Subcutaneous abdominal adipose tissue (tissue), 5 donors: ENCODE data around the gene FBXW5.

ENCODE experiments used
- H3K27ac ChIP-seq: one replicate; pipeline ENCODE4 v1.7.0; 2013; ENCODE audit warnings: low read depth, mild to moderate bottlenecking, inconsistent platforms, low read length, moderate library complexity
- H3K27me3 ChIP-seq, 5 donors: one replicate each; pipeline ENCODE4 v1.7.0; 2013; ENCODE audit warnings: low read length in 5 of 5, inconsistent platforms in 1 of 5; ENCODE audit not compliant: control insufficient read depth in 5 of 5, insufficient read depth in 4 of 5
- H3K36me3 ChIP-seq, 5 donors: one replicate each; pipeline ENCODE4 v1.7.0; 2013; ENCODE audit warnings: low read length in 5 of 5; ENCODE audit not compliant: control insufficient read depth in 5 of 5, insufficient read depth in 5 of 5
- H3K4me1 ChIP-seq, 5 donors: one replicate each; pipeline ENCODE4 v1.7.0; 2013; ENCODE audit warnings: low read length in 5 of 5, mild to moderate bottlenecking in 3 of 5, moderate library complexity in 1 of 5; ENCODE audit not compliant: control insufficient read depth in 5 of 5, insufficient read depth in 5 of 5
- H3K4me3 ChIP-seq, 5 donors: one replicate each; pipeline ENCODE4 v1.7.0; 2013; ENCODE audit warnings: low read length in 5 of 5, low read depth in 1 of 5
- H3K9ac ChIP-seq, 5 donors: one replicate each; pipeline ENCODE4 v1.7.0; 2013; ENCODE audit warnings: low read length in 5 of 5, mild to moderate bottlenecking in 4 of 5, moderate library complexity in 3 of 5
- H3K9me3 ChIP-seq, 5 donors: one replicate each; pipeline ENCODE4 v1.7.0; 2013; ENCODE audit warnings: low read length in 5 of 5; ENCODE audit not compliant: control insufficient read depth in 5 of 5
- donor health status: healthy.
- donor health status: healthy.
- donor health status: healthy.
- donor health status: healthy.
- donor health status: healthy.

Gene FBXW5

DNA sequence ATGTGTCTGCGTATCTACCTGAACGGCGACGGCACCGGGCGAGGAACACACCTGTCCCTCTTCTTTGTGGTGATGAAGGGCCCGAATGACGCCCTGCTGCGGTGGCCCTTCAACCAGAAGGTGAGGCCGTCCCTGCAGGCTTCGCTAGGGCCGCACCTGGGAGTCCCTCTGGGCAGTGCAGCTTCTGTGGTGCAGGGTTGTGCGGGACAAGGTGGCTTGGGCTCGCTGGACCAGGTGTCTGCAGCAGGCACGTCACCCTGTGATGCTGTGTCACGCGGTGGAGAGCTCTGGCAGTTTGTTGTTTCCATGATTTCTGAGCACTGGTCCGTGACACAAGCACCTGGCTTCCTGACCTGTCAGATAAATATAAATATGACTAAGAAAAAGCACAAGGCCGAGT is 20.7 kb downstream of the FBXW5 start:
- Histone ChIP-seq H3K9me3 (no peaks in the 10 kb centered on the region), H3K4me1 (peaks cover 5 to 43% (median 14%) of the 10 kb centered on the region in 5 donors), H3K4me3 (no peak overlapping the region), H3K36me3 (peaks cover 0 to 52% (median 44%) of the 10 kb centered on the region in 5 donors), H3K27me3 (no peaks in the 10 kb centered on the region), H3K9ac (no peak overlapping the region), H3K27ac (no peak overlapping the region)

DNA sequence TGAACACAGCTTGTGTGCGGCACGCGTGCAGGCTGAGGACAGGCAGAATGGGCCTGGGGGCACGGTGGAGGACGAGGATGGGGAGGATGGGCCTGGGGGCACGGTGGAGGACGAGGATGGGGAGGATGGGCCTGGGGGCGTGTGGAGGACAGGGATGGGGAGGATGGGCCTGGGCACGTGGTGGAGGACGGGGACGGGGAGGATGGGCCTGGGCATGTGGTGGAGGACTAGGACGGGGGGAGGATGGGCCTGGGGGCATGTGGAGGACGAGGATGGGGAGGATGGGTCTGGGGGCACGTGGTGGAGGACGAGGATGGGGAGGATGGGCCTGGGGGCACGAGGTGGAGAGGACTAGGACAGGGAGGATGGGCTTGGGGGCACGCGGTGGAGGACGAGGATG is 22.0 kb downstream of the FBXW5 start:
- Histone ChIP-seq H3K4me3 (no peak overlapping the region), H3K27me3 (no peaks in the 10 kb centered on the region), H3K36me3 (peaks cover 0 to 55% (median 47%) of the 10 kb centered on the region in 5 donors), H3K4me1 (peaks cover 2 to 30% (median 14%) of the 10 kb centered on the region in 5 donors), H3K27ac (no peak overlapping the region), H3K9ac (no peak overlapping the region), H3K9me3 (no peaks in the 10 kb centered on the region)

DNA sequence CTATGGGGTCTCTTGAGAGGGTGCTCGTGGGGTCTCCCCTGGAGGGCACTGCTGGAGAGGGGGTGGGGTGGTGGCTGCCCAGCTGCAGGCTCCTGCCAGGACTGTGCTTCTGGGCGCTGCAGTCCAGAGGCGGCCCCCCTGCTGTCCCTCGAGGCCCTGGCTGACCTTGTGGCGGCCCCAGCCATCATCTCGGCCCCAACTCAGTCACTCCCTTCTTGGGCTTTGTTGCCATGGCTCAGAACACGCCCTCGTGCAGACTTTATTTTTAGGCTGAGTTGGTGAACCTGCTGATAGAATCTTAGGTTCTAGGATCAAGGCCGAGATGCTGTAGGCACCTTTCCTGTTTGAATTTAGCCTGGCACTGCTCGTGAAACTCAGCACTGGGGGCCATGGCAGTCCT is 22.8 kb downstream of the FBXW5 start:
- no peaks in the 10 kb centered on the region for H3K27me3 ChIP-seq
- no peak overlapping the region for H3K27ac ChIP-seq
- H3K36me3 ChIP-seq = peaks cover 0 to 58% (median 50%) of the 10 kb centered on the region in 5 donors
- peaks cover 0 to 29% (median 14%) of the 10 kb centered on the region in 5 donors for H3K4me1 ChIP-seq
- H3K9ac ChIP-seq = no peak overlapping the region
- no peak overlapping the region for H3K4me3 ChIP-seq
- H3K9me3 ChIP-seq = no peaks in the 10 kb centered on the region

DNA sequence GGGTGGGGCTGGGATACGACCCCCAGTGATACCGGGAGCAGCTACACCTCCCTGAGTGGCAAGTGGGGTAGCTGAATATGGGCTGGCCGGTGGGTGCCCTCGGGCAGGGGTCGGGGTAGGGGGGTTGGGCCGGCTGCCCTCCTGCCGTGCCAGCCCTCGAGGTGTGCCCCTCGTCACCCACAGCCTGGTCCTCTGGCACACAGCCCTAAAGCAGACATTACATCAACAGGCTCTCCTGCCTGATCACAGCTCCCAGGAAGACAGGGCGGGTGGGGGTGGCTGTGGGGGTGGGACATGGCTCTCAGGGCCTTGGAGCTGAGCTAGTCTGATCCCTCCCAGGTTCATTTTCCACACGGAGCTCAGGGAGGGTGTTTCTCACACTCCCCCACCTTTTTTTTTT is 23.2 kb downstream of the FBXW5 start:
- no peak overlapping the region for H3K27ac ChIP-seq
- no peaks in the 10 kb centered on the region for H3K27me3 ChIP-seq
- H3K9ac ChIP-seq = no peak overlapping the region
- H3K4me3 ChIP-seq = no peak overlapping the region
- H3K4me1 ChIP-seq = peaks cover 0 to 27% (median 14%) of the 10 kb centered on the region in 5 donors
- H3K9me3 ChIP-seq = no peaks in the 10 kb centered on the region
- peaks cover 0 to 59% (median 50%) of the 10 kb centered on the region in 5 donors for H3K36me3 ChIP-seq

DNA sequence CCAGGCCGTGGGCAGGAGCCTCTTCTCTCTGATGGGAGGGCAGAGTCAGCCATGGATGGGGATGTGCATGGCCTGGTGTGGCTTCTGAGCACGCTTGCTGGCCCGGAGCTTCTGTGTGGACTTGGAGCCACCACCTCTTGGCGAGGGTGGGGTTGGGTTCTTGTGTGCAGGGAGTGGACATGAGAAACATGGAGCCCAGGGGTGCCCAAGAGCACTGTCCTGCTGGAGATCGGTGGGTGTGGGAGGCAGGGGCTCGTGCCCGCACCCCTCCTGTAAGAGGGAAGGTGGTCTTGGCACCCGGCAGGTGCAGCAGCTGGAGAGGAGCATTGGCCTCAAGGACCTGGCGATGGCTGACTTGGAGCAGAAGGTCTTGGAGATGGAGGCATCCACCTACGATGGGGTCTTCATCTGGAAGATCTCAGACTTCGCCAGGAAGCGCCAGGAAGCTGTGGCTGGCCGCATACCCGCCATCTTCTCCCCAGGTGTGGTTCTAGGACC is 23.8 kb downstream of the FBXW5 start:
- no peak overlapping the region for H3K4me3 ChIP-seq
- H3K27ac ChIP-seq = no peak overlapping the region
- H3K27me3 ChIP-seq = no peaks in the 10 kb centered on the region
- H3K36me3 ChIP-seq = peaks cover 0 to 59% (median 50%) of the 10 kb centered on the region in 5 donors
- no peak overlapping the region for H3K9ac ChIP-seq
- no peaks in the 10 kb centered on the region for H3K9me3 ChIP-seq
- peaks cover 0 to 22% (median 14%) of the 10 kb centered on the region in 5 donors for H3K4me1 ChIP-seq

DNA sequence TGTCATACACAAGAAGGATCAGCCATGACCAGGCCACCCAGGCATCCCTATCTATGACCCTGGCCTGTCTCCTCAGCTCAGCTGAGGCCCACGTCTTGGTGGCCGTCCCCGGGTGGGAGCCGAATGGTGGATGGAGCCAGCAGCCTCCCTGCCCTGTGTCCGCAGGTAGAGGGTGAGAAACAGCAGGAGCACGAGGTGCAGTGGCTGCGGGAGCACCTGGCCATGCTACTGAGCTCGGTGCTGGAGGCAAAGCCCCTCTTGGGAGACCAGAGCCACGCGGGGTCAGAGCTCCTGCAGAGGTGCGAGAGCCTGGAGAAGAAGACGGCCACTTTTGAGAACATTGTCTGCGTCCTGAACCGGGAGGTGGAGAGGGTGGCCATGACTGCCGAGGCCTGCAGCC is 24.5 kb downstream of the FBXW5 start:
- peaks cover 0 to 15% (median 8%) of the 10 kb centered on the region in 5 donors for H3K4me1 ChIP-seq
- no peak overlapping the region for H3K27ac ChIP-seq
- H3K9ac ChIP-seq = no peak overlapping the region
- peaks cover 0 to 63% (median 56%) of the 10 kb centered on the region in 5 donors for H3K36me3 ChIP-seq
- H3K4me3 ChIP-seq = no peak overlapping the region
- H3K9me3 ChIP-seq = no peaks in the 10 kb centered on the region
- no peaks in the 10 kb centered on the region for H3K27me3 ChIP-seq

DNA sequence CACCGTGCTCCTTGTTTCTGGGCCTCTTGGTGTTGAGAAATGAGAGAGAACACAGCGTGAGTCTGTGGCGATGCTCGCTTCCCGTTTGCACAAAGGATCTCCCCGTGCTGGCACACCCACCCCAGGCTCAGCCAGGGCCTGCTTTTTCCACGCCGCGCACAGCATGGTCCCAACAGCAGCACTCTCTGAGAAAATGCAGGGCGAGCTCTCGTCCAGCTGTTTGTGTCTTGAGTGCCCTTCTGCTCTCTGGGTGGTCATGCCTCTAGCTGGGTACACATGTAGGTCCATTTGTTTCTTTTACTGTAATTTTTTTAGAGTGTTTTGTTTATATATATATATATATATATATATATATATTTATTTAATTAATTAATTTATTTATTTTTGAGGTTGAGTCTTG is 26.6 kb downstream of the FBXW5 start:
- Histone ChIP-seq H3K36me3 (peaks cover 0 to 74% (median 59%) of the 10 kb centered on the region in 5 donors), H3K4me1 (peaks cover 0 to 4% (median 0%) of the 10 kb centered on the region in 5 donors), H3K4me3 (no peak overlapping the region), H3K27ac (no peak overlapping the region), H3K9ac (no peak overlapping the region), H3K27me3 (no peaks in the 10 kb centered on the region), H3K9me3 (no peaks in the 10 kb centered on the region)

DNA sequence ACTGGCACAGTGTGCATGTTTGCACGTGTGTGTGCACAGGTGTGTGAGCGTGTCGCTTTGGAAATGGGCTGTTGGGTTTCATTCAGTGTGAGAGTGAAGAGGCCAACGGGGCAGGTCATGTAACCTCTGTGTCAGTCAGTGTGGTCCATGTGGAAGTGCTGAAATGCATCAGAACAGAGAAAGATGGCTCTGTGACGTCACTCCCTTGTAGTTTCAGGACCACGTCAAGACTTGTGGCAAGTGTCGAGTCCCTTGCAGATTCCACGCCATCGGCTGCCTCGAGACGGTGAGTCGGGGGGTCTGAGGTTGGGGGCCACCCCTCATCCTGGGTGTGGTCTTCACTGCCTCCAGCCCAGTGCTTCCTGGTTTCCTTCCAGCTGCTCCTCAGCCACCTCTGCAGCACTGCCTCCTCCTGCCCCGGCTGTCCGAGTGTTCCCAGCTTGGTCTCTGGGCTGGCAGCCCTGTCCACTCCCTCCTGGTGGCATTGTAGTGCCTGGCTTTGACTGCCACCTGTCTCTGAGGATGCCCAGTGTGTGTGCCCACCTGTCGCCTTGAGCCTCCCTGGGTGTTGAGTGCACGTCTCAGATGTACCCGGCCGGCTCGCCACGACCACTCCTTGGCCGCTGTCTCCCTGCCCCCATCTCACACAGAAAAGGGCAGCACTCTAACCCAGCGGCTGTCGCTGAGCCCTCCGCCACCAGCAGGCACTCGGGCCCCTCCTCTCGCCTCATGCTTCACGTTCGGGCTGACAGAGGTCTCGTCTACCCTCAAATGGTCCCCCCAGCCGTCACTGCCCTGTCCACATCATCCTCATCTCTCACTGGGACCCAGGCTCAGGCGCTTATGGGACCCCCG is 28.0 kb downstream of the FBXW5 start:
- no peak overlapping the region for H3K9ac ChIP-seq
- H3K4me1 ChIP-seq = peaks cover 0 to under 1% (median 0%) of the 10 kb centered on the region in 5 donors
- H3K9me3 ChIP-seq = no peaks in the 10 kb centered on the region
- no peaks in the 10 kb centered on the region for H3K27me3 ChIP-seq
- H3K27ac ChIP-seq = no peak overlapping the region
- peaks cover 0 to 75% (median 55%) of the 10 kb centered on the region in 5 donors for H3K36me3 ChIP-seq
- H3K4me3 ChIP-seq = no peak overlapping the region

DNA sequence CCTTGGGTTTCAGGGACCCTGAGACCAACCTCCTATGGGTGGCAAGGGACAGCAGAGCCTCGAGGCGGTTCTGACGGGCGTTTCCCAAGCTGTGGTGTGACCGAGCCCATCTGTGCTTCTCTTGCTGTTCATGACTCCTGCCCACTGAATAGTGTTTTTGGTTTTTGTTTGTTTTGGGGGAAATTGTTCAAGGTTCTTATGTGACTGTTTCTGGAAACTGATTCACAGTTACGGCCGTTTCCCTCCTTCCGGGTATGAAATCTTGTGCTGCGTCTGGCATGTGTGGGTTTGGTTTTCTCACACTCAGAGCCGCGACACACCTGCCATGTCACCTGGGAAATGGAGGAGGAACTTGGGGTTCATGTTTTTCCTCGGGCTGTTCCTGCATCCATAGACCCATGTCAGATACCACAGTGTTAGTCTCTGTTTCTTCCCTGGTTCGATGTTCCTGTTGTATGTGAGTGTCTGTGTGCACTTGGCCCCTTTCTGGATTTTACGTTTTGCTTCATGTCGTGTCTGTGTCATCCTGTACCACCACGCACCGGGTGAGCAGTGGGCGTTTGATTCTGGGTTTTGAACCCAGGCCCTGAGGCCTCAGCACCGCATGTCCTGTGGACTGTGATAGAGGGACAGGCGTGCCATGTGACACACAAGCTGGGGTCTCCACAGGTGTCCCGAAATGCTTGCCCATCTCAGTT is 28.8 kb downstream of the FBXW5 start:
- no peak overlapping the region for H3K4me3 ChIP-seq
- no peaks in the 10 kb centered on the region for H3K27me3 ChIP-seq
- H3K4me1 ChIP-seq = no peaks in the 10 kb centered on the region
- no peak overlapping the region for H3K9ac ChIP-seq
- H3K36me3 ChIP-seq = peaks cover 0 to 71% (median 52%) of the 10 kb centered on the region in 5 donors
- H3K27ac ChIP-seq = no peak overlapping the region
- no peaks in the 10 kb centered on the region for H3K9me3 ChIP-seq
